Liver (tissue), 9 donors: ENCODE measurements around the gene VWA7. TPM values are rescaled to one million over a fixed set of nuclear protein-coding genes. Genes with fewer than 3 reads are reported as not detected.

Experiments
- DNase-seq: peaks from one replicate; pipeline ENCODE4 v3.0.0-alpha.2; 2017; ENCODE audit warnings: low spot score
- H3K27ac ChIP-seq, 2 donors: one replicate each; pipeline ENCODE4 v1.7.0; 2013; ENCODE audit warnings: inconsistent platforms in 2 of 2, low read length in 2 of 2, control low read depth in 1 of 2, low read depth in 1 of 2, mild to moderate bottlenecking in 1 of 2
- H3K27me3 ChIP-seq, 4 donors: one replicate each; pipeline versions ENCODE4 v1.6.1 to v1.7.0; 2013; ENCODE audit warnings: low read length in 3 of 4, inconsistent platforms in 1 of 4, mild to moderate bottlenecking in 1 of 4, moderate library complexity in 1 of 4; ENCODE audit not compliant: control insufficient read depth in 4 of 4, insufficient read depth in 4 of 4
- H3K36me3 ChIP-seq, 4 donors: one replicate each; pipeline versions ENCODE4 v1.6.1 to v1.7.0; 2013; ENCODE audit warnings: low read length in 3 of 4, mild to moderate bottlenecking in 3 of 4, low read depth in 1 of 4, moderate library complexity in 1 of 4; ENCODE audit not compliant: control insufficient read depth in 4 of 4, insufficient read depth in 3 of 4
- H3K4me1 ChIP-seq, 4 donors: one replicate each; pipeline versions ENCODE4 v1.6.1 to v1.7.0; 2013; ENCODE audit warnings: low read length in 3 of 4, mild to moderate bottlenecking in 3 of 4, moderate library complexity in 1 of 4; ENCODE audit not compliant: control insufficient read depth in 4 of 4, insufficient read depth in 4 of 4
- H3K4me3 ChIP-seq, 3 donors: one replicate each; pipeline versions ENCODE4 v1.6.1 to v1.7.0; 2013; ENCODE audit warnings: low read length in 3 of 3, control low read depth in 1 of 3, low read depth in 1 of 3, mild to moderate bottlenecking in 1 of 3
- H3K9ac ChIP-seq, 2 donors: one replicate each; pipeline ENCODE4 v1.7.0; 2013; ENCODE audit warnings: low read length in 2 of 2, mild to moderate bottlenecking in 2 of 2, moderate library complexity in 2 of 2, control low read depth in 1 of 2, low read depth in 1 of 2
- H3K9me3 ChIP-seq, 4 donors: one replicate each; pipeline versions ENCODE4 v1.6.1 to v1.7.0; 2013; ENCODE audit warnings: low read length in 3 of 4; ENCODE audit not compliant: control insufficient read depth in 4 of 4
- ATF3 ChIP-seq: IDR thresholded peaks from 2 replicates; pipeline ENCODE4 v1.6.1; 2016; ENCODE audit warnings: antibody characterized with exemption
- EGR1 ChIP-seq, 2 donors: IDR thresholded peaks; 2 replicates each; pipeline ENCODE4 v1.6.1; 2016 to 2018; ENCODE audit warnings: antibody characterized with exemption in 2 of 2, low read depth in 2 of 2
- FOXA1 ChIP-seq: IDR thresholded peaks from 2 replicates; pipeline ENCODE4 v1.6.1; 2016; ENCODE audit warnings: antibody characterized with exemption
- FOXA2 ChIP-seq: IDR thresholded peaks from 2 replicates; pipeline ENCODE4 v1.6.1; 2016; ENCODE audit warnings: antibody characterized with exemption
- GABPA ChIP-seq, 2 donors: IDR thresholded peaks in 1 of 2; conservative IDR thresholded peaks in 1 of 2; 2 replicates each; pipeline ENCODE4 v1.6.1; 2016; ENCODE audit warnings: antibody characterized with exemption in 2 of 2, mild to moderate bottlenecking in 1 of 2, moderate library complexity in 1 of 2
- HNF4A ChIP-seq, 2 donors: conservative IDR thresholded peaks; 2 replicates each; pipeline ENCODE4 v1.6.1; 2016; ENCODE audit warnings: antibody characterized with exemption in 2 of 2, mild to moderate bottlenecking in 2 of 2
- HNF4G ChIP-seq: IDR thresholded peaks from 2 replicates; pipeline ENCODE4 v1.6.1; 2016; ENCODE audit warnings: antibody characterized with exemption
- MAX ChIP-seq: IDR thresholded peaks from 2 replicates; pipeline ENCODE4 v1.6.1; 2016; ENCODE audit warnings: antibody characterized with exemption
- NR2F2 ChIP-seq: IDR thresholded peaks from 2 replicates; pipeline ENCODE4 v1.6.1; 2016; ENCODE audit warnings: antibody characterized with exemption
- RAD21 ChIP-seq, 2 donors: IDR thresholded peaks; 2 replicates each; pipeline ENCODE4 v1.6.1; 2016; ENCODE audit warnings: antibody characterized with exemption in 2 of 2, mild to moderate bottlenecking in 2 of 2
- REST ChIP-seq: IDR thresholded peaks from 2 replicates; pipeline ENCODE4 v1.6.1; 2016; ENCODE audit warnings: antibody characterized with exemption, mild to moderate bottlenecking
- SP1 ChIP-seq: IDR thresholded peaks from 2 replicates; pipeline ENCODE4 v1.6.1; 2018; ENCODE audit warnings: antibody characterized with exemption, mild to moderate bottlenecking
- TAF1 ChIP-seq: conservative IDR thresholded peaks from 2 replicates; pipeline ENCODE4 v1.6.1; 2016; ENCODE audit warnings: antibody characterized with exemption, mild to moderate bottlenecking
- YY1 ChIP-seq: IDR thresholded peaks from 2 replicates; pipeline ENCODE4 v1.6.1; 2016; ENCODE audit warnings: antibody characterized with exemption, mild to moderate bottlenecking
- WGBS: extraction: QIAGEN DNeasy Blood & Tissue Kit; methylation state at CpG from one replicate; pipeline ENCODE4 v1.1.7; 2013; 5-methylcytosine and 5-hydroxymethylcytosine counted together
- polyA plus RNA-seq, 2 donors: library from polyadenylated mRNA; stranded (reverse) in 1 of 2; unstranded in 1 of 2; fragments of 200-250 nt in 1 of 2; fragments of >200 nt in 1 of 2; fragmentation: Nextera tagmentation in 1 of 2; extraction: Ambion mirVana in 1 of 2; gene quantifications; one replicate each; pipeline versions ENCODE4 v1.2.1 to v1.2.3, GENCODE V29; 2013 to 2015
- total RNA-seq, 2 donors: library from RNA; depleted of rRNA; stranded (reverse); fragments of >200 nt; gene quantifications; one replicate each; pipeline ENCODE4 v1.2.3, GENCODE V29; 2014
- donor health status: healthy.
- donor health status: healthy.
- donor health status: healthy.
- donor health status: healthy.
- donor health status: healthy.

VWA7 gene
- total and polyA plus RNA-seq, 4 donors, result 0.17 to 2.0 (median 0.92) TPM

GRCh38 chr6:31780507-31781243, 3.5 kb upstream of the VWA7 start:
- H3K36me3 ChIP-seq, result peaks cover 14 to 53% (median 17%) of the 10 kb centered on the region in 4 donors
- H3K27me3 ChIP-seq, result no peaks in the 10 kb centered on the region
- H3K27ac ChIP-seq, result no peak overlapping the region
- 93% methylated on average over 20 of the region's 20 CpGs for WGBS
- DNase-seq, result no peak
- TF ChIP-seq REST (no peak), SP1 (no peak), EGR1 (IDR thresholded peaks at IDR 0.05; ENCODE audit: low read depth in 2 of 2) (no peak)
- no peak overlapping the region for H3K9ac ChIP-seq
- peaks cover 6 to 32% (median 23%) of the 10 kb centered on the region in 4 donors for H3K4me1 ChIP-seq
- no peaks in the 10 kb centered on the region for H3K9me3 ChIP-seq
- no peak overlapping the region for H3K4me3 ChIP-seq

GRCh38 chr6:31779908-31780307, 2.8 kb upstream of the VWA7 start:
- WGBS, result 96% methylated on average over 10 of the region's 10 CpGs
- H3K36me3 ChIP-seq, result peaks cover 10 to 46% (median 12%) of the 10 kb centered on the region in 4 donors
- no peak overlapping the region for H3K27ac ChIP-seq
- TF ChIP-seq NR2F2, result no peak
- no peak for TF ChIP-seq RAD21 (IDR thresholded peaks at IDR 0.05)
- no peak for TF ChIP-seq HNF4G
- TF ChIP-seq EGR1 (IDR thresholded peaks at IDR 0.05; ENCODE audit: low read depth in 2 of 2), result no peak
- no peak for TF ChIP-seq ATF3
- TF ChIP-seq FOXA2, result no peak
- TF ChIP-seq REST, result no peak
- TF ChIP-seq FOXA1, result no peak
- TF ChIP-seq MAX, result no peak
- TF ChIP-seq GABPA (IDR thresholded peaks at IDR 0.05 in 1 of 2, conservative IDR thresholded peaks at IDR 0.05 in 1 of 2), result no peak
- TF ChIP-seq YY1, result no peak
- TF ChIP-seq HNF4A (conservative IDR thresholded peaks at IDR 0.05), result no peak
- TF ChIP-seq TAF1, result no peak
- peaks cover 6 to 38% (median 28%) of the 10 kb centered on the region in 4 donors for H3K4me1 ChIP-seq
- H3K9me3 ChIP-seq, result no peaks in the 10 kb centered on the region
- no peak for DNase-seq
- H3K9ac ChIP-seq, result no peak overlapping the region
- no peak overlapping the region for H3K4me3 ChIP-seq
- H3K27me3 ChIP-seq, result no peaks in the 10 kb centered on the region
